Esophagus squamous epithelium (tissue), 5 donors: ENCODE measurements around the gene SLC35F4. TPM values are rescaled to one million over a fixed set of nuclear protein-coding genes. Genes with fewer than 3 reads are reported as not detected.

Experiments
- DNase-seq: peaks from one replicate; lab custom pipeline; 2025; lab: John Stamatoyannopoulos, UW
- H3K27ac ChIP-seq, 4 donors: fragments of 200-600 bp; sonication (generic); one replicate each; pipeline ENCODE4 v1.5.1; 2016 to 2019; ENCODE audit warnings: mild to moderate bottlenecking in 1 of 4
- H3K27me3 ChIP-seq, 4 donors: fragments of 200-600 bp; sonication (generic); 1 replicate in 3 of 4; 2 replicates in 1 of 4; pipeline versions ENCODE4 v1.5.1 to v1.6.0; 2017 to 2021; ENCODE audit warnings: antibody characterized with exemption in 1 of 4
- H3K36me3 ChIP-seq, 3 donors: fragments of 200-600 bp; sonication (generic); one replicate each; pipeline ENCODE4 v1.5.1; 2016 to 2019
- H3K4me1 ChIP-seq, 3 donors: fragments of 200-600 bp; sonication (generic); one replicate each; pipeline ENCODE4 v1.5.1; 2017 to 2019
- H3K4me3 ChIP-seq, 4 donors: fragments of 200-600 bp; sonication (generic); 1 replicate in 3 of 4; 2 replicates in 1 of 4; pipeline ENCODE4 v1.5.1; 2016 to 2019; ENCODE audit warnings: mild to moderate bottlenecking in 2 of 4, moderate library complexity in 1 of 4
- H3K9me3 ChIP-seq, 3 donors: fragments of 200-600 bp; sonication (generic); one replicate each; pipeline ENCODE4 v1.5.1; 2016 to 2019
- CTCF ChIP-seq, 6 experiments: fragments of 450-650 bp in 4 of 6; fragments of 200-600 bp in 2 of 6; sonication (generic) in 2 of 6; IDR thresholded peaks; one replicate each; pipeline ENCODE4 v1.5.1; 2016 to 2019; ENCODE audit warnings: antibody characterized with exemption in 6 of 6, mild to moderate bottlenecking in 4 of 6, moderate library complexity in 4 of 6
- POLR2A ChIP-seq, 4 donors: fragments of 450-650 bp; IDR thresholded peaks; one replicate each; pipeline ENCODE4 v1.6.1; 2017; ENCODE audit warnings: antibody characterized with exemption in 4 of 4, mild to moderate bottlenecking in 4 of 4, moderate library complexity in 3 of 4
- WGBS, 2 donors: methylation state at CpG; one replicate each; pipeline ENCODE4 v1.1.5; 2018; 5-methylcytosine and 5-hydroxymethylcytosine counted together
- intact Hi-C: fragments of 100-400 bp; cut with DNase I; formaldehyde crosslinking; loops from one replicate; pipeline ENCODE4 v1.15.0; 2022
- total RNA-seq, 4 donors: library from RNA; depleted of rRNA; stranded (reverse); fragments of >200 nt; gene quantifications; one replicate each; pipeline ENCODE4 v1.1.0, GENCODE V29; 2016
- donor health status: DM: yes; HTN: yes; CAD: no.

SLC35F4 gene
- total RNA-seq, 4 donors from 2014 or later = not detected

- TF ChIP-seq POLR2A (IDR thresholded peaks at IDR 0.05) = no peak
- TF ChIP-seq CTCF (IDR thresholded peaks at IDR 0.05) = no peak
- Histone ChIP-seq H3K27me3 (no peaks in the 10 kb centered on the region), H3K4me3 (no peak overlapping the region), H3K27ac (no peak overlapping the region), H3K36me3 (no peaks in the 10 kb centered on the region), H3K4me1 (no peaks in the 10 kb centered on the region), H3K9me3 (peaks cover 0 to 4% (median 3%) of the 10 kb centered on the region in 3 donors)
- intact Hi-C loops = no loop called here
- DNase-seq = no peak
- 50 to 74% methylated on average over 4 of the region's 4 CpGs for WGBS, 2 donors
These were observed 42.8 kb downstream of the SLC35F4 start for GRCh38 chr14:57823015-57823660.

GRCh38 chr14:57822081-57822480, 43.8 kb downstream of the SLC35F4 start:
- TF ChIP-seq CTCF (IDR thresholded peaks at IDR 0.05) (no peak), POLR2A (IDR thresholded peaks at IDR 0.05) (no peak)
- Histone ChIP-seq H3K27me3 (no peaks in the 10 kb centered on the region), H3K4me3 (no peak overlapping the region), H3K36me3 (no peaks in the 10 kb centered on the region), H3K4me1 (no peaks in the 10 kb centered on the region), H3K27ac (no peak overlapping the region), H3K9me3 (peaks cover 0 to 4% (median 3%) of the 10 kb centered on the region in 3 donors)
- intact Hi-C loops = no loop called here
- DNase-seq = no peak

- Histone ChIP-seq H3K36me3 (no peaks in the 10 kb centered on the region), H3K9me3 (no peaks in the 10 kb centered on the region), H3K27ac (no peak overlapping the region), H3K4me1 (no peaks in the 10 kb centered on the region), H3K4me3 (no peak overlapping the region), H3K27me3 (no peaks in the 10 kb centered on the region)
- 68 to 74% methylated on average over 2 of the region's 2 CpGs for WGBS, 2 donors
- DNase-seq = no peak
- TF ChIP-seq POLR2A (IDR thresholded peaks at IDR 0.05) (no peak), CTCF (IDR thresholded peaks at IDR 0.05) (no peak)
- intact Hi-C loops = no loop called here
These were observed 45.3 kb downstream of the SLC35F4 start for GRCh38 chr14:57820581-57820980.

GRCh38 chr14:57818511-57818910, 47.4 kb downstream of the SLC35F4 start:
- no peaks in the 10 kb centered on the region for H3K36me3 ChIP-seq
- no peak overlapping the region for H3K27ac ChIP-seq
- WGBS, 2 donors = 32 to 69% methylated on average over 1 of the region's 1 CpG
- no peaks in the 10 kb centered on the region for H3K9me3 ChIP-seq
- intact Hi-C loops = no loop called here
- no peaks in the 10 kb centered on the region for H3K4me1 ChIP-seq
- no peaks in the 10 kb centered on the region for H3K27me3 ChIP-seq
- H3K4me3 ChIP-seq = no peak overlapping the region
- TF ChIP-seq CTCF (IDR thresholded peaks at IDR 0.05) (no peak), POLR2A (IDR thresholded peaks at IDR 0.05) (no peak)
- no peak for DNase-seq

- H3K27ac ChIP-seq = no peak overlapping the region
- H3K9me3 ChIP-seq = no peaks in the 10 kb centered on the region
- H3K4me1 ChIP-seq = no peaks in the 10 kb centered on the region
- WGBS, 2 donors = 73 to 75% methylated on average over 2 of the region's 2 CpGs
- no peaks in the 10 kb centered on the region for H3K36me3 ChIP-seq
- H3K27me3 ChIP-seq = no peaks in the 10 kb centered on the region
- H3K4me3 ChIP-seq = no peak overlapping the region
- intact Hi-C loops = no loop called here
- TF ChIP-seq CTCF (IDR thresholded peaks at IDR 0.05) (no peak), POLR2A (IDR thresholded peaks at IDR 0.05) (no peak)
- DNase-seq = no peak
These were observed 49.2 kb downstream of the SLC35F4 start for GRCh38 chr14:57816568-57817284.
